Measurements from ENCODE around the gene GRIN1.
"Not testable (repeated sequence)": the region's sequence is repeated elsewhere in the genome, so short reads cannot be mapped to it uniquely, and the experiment has no call there.

The GRIN1 gene

DNA sequence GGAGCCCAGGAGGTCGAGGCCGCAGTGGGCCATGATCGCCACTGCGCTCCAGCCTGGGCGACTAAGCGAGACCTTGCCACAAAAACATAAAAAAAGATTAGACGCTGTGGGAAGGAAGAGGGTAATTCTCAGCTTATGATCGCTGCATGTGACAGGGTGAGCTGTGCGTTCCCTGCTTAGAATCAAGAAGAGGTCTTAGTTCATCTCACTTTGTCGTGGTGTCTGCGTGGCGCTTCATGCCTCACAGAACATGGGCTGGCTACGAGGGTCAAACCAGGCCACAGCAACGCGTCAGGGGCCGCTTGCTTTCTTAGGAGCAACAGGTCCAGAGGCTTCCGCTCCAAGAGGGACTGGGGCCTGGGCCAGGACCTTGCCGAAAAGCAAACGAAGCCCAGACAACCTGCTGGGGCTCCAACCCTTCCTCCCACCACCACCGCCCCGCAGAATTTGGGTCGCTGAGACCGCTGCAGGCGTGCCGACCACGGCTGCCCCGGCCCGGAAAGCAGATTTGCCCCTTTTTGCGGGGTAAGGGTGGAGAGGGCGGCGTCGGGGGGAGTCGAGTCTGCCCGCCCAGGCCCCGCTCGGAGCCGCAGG, 10.0 kb upstream of the GRIN1 start:
- peak in 1 of 3 experiments; percentile 33 for DNase-seq

GRCh38 chr9:137129456-137130175, 9.3 kb upstream of the GRIN1 start:
- DNase-seq = peak; percentile 78 to 96 (median 96)

DNA sequence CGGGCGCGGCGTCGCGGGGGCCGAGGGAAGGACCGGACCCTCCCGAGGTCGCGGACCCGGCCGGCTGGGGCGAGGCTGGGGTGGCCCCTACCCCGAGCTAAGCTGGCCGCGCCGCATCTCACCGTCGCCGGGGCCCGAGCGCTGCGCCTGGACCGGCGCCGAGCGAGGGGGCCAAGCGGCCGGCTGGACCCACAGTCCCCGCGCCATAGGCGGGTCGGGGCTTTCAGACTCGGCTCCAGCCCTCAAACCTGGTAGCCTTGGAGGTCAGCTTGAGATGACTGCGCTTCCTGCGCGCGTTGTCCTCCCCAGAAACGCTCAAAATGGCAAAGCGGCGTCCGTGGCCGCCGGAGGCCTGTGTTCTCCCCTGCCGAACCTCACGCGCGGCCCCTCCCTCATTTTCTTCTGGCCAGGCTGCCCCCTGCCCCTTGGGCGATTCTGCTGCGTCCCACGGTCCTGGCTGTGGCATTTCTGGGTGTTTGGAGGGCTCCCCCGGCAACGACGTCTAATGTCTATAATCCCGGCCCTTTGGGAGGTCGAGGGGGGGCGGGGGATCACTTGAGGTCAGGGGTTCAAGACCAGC, 8.7 kb upstream of the GRIN1 start:
- peak in 1 of 3 experiments; percentile 65 for DNase-seq

DNA sequence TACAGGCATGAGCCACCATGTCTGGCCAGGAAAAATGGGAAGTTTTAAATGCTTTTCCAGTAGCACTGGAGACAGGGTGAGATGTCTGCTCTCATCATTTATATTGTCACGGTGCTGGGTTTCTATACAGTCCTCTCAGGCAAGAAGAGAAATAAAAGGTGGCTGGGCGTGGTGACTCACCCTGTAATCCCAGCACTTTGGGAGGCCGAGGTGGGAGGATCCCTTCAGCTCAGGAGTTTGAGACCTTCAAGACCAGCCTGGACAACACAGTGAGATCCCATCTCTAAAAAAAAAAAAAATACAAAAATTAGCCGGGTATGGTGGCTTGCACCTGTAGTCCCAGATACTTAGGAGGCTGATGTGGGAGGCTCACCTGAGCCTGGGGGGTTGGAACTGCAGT, 4.8 kb upstream of the GRIN1 start:
- DNase-seq = no peak

DNA sequence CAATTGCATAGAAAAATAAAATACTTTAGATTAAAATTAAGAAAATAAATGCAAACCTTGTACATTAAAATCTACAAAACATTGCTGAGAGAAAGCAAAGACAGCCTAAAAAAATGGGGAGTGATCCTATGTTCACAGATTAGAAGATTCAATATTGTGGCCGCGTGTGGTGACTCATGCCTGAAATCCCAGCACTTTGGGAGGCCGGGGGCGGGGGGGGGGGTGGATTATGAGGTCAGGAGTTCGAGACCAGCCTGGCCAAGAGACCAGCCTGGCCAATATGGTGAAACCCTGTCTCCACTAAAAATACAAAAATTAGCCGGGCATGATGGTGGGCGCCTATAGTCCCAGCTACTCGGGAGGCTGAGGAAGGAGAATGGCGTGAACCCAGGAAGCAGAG, 3.8 kb upstream of the GRIN1 start:
- not testable (repeated sequence) for DNase-seq

GRCh38 chr9:137136261-137136880, 2.6 kb upstream of the GRIN1 start:
- peak in 2 of 3 experiments; percentile 20 to 33 for DNase-seq

DNA sequence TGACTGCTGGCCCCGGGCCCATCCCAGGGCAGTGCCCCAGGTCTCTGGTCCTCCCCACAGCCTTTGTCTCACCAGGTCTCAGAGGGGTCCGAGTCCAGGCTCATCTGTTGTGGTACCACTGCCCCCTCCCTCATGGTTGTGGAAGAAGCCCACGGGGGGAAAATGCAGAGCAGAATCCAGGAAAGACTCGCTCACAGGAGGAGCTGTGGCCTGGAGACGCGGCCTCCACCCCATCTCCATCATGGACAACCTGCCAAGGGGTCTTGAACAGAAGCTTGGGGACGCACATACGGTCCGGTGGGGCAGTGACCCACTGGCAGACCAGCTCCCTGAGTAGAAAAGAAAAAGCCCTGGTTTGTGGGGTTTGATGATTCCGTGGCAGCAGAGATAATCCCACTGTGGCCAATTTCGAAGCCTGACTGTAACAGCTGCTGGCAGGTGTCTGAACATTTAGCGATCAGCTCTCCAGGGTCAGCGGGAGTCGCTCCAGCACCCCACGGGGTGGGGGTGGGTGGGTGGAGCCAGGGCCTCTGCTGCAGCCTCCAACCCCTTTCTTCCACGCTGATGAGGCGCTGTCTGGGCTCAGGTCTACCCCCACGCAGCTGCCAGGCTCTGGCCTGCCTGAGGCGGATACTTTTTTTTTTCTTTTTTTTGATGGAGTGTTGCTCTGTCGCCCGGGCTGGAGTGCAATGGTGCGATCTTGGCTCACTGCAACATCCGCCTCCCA, 1.9 kb upstream of the GRIN1 start:
- DNase-seq = peak in 2 of 3 experiments; percentile 38 to 70

DNA sequence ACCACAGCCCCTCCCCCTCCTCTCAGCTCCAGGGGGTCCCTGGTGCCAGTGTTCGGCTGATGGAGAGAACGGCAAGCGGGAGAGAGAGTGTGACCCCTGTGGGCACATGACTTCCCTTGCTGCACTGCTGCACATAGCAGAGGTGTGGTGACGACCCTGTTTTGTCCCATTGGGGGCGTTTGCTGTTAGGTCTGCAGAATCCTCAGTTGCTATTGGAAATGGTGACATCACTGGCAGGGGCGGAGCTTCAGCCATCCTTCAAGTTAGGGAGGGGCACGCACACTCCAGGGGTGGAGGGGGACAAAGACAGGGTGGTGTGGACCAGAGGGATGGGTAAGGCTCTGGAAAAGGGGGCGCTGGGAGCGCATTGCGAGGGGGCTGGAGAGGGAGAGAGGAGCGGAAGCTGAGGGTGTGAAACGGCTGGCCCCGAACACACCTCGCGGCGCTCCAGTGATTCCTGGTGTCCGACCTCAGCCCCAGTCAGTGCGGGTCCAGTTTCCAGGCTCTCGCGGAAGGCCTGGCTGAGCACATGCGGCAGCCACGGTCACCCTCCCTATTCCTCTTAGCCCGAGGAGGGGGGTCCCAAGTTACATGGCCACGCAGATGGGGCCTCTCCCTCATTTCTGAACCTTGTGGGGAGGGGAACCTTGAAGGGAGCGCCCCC, 764 bp upstream of the GRIN1 start:
- DNase-seq = peak in 2 of 3 experiments; percentile 62 to 78

GRCh38 chr9:137139468-137140150, 655 bp downstream of the GRIN1 start:
- DNase-seq = no peak

DNA sequence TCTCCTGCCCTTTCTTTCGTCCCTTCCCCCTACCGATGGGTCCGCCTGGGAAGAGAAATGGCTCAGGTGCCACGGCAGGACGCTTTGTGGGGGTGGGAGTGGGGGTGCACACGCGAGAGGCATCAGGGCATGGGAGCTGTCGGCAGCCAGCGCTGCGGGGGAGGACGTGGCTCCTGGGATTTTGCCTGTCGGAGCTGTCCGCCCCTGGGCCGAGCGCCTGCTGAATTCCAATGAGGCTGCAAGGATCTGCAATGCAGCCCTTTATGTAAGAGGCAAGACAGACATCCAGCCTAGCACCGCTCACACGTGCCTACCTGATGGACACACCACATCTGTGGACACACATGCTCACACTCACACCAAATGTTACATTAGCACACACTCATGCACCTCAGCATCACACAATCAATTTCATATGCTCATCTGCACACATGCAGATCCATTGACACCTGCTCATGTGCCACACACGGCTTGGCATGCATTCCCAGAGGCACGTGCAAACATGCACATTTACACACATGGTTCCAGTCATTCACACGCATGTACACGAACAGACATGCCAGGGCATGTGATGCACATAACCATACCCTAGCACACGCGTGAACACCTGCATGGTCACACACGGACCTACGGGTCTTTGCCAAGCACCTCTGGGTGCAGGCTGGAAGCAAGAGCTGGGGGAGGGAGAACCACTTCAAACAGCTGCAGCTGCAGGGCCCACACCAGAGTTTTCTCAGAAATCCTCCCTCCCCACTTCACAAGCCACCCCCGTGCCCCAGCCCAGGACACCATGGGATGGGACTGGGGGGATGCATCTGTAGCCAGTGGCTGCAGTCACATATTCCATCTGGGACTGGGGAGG, 1.4 kb downstream of the GRIN1 start:
- DNase-seq = no peak

GRCh38 chr9:137141050-137141810, 2.3 kb downstream of the GRIN1 start:
- no peak for DNase-seq

- no peak for DNase-seq
These were observed 3.3 kb downstream of the GRIN1 start for GRCh38 chr9:137141976-137142936.

GRCh38 chr9:137143459-137143858, 4.5 kb downstream of the GRIN1 start:
- no peak for DNase-seq

DNA sequence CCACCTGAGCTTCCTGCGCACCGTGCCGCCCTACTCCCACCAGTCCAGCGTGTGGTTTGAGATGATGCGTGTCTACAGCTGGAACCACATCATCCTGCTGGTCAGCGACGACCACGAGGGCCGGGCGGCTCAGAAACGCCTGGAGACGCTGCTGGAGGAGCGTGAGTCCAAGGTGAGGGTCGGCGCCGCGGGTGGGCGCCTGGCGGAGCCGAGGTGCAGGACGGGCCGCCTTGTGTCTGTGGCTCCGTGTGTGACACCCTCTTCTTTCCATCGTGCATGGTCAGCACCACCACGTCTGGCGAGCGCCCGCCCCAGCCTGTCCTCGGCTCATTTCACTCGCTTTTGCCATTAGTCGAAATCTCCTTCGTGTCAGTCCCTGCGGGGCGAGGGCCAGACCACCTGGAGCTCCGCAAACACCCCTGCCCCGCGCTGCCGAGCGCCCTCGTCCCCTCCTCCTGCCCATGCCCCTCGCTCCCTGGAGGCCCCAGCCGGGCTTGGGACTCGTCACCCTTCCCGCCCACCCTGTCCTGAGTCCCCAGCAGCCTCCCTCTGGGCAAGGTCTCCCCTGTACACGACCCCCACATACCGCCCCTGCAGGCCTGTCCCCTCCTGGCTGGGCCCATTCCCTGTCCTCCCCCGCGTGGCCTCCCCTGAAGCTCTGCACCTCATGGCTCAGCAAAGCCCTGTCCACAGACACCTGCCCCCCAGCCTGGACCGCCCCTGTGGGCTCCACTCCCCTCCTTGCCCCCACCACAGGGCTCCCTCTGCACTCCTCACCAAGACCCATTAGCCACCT, 7.0 kb downstream of the GRIN1 start:
- no peak for DNase-seq

- DNase-seq = no peak
These were observed 7.6 kb downstream of the GRIN1 start for GRCh38 chr9:137146527-137146918.

GRCh38 chr9:137147091-137147792, 8.3 kb downstream of the GRIN1 start:
- DNase-seq = no peak

- no peak for DNase-seq
These were observed 8.8 kb downstream of the GRIN1 start for GRCh38 chr9:137147793-137148160.

Measured in NCI-H1417 (cell line).